ENCODE results near the gene EPHB4.
"Not testable (repeated sequence)": the region's sequence is repeated elsewhere in the genome, so short reads cannot be mapped to it uniquely, and the experiment has no call there.

EPHB4 gene

GRCh38 chr7:100864263-100864845 lies 37.0 kb upstream of the EPHB4 start:
- no peak for TF ChIP-seq JUND (IDR thresholded peaks at IDR 0.05; ENCODE audit: low read depth)
- no peak for DNase-seq (ENCODE audit: low read depth in 1 of 2, low spot score in 1 of 2)
- in situ Hi-C loops (cut with HindIII; ENCODE audit: low pct_unique_long_range_greater_than_20kb, low sequenced_read_pairs), result no loop called here

DNA sequence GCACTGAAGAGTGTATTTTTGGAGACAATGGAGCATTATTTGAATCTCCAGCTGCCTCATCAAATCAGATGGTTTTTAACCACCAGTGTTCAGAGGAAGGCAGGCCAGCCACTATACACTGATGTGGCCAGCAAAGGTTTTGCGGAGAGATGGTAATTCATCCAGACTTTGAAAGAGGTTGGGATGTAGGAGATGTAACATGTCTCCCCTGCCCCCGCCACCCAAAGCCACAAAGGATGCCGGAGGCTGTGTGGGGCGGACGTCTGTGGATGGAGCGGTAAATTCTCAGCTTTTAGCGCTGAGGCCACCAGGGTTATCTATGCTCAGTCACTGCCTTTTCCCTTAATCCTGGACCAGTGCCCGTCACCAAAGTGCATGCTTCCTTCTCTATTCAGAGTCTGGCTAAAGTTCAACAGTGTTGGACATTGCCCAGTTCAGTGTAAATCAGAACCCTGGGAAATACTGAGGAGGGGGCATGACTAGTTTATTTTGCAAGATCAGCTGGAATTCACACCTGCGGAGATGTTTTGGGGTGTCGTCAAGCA lies 36.2 kb upstream of the EPHB4 start:
- no peak for TF ChIP-seq JUND (IDR thresholded peaks at IDR 0.05; ENCODE audit: low read depth)
- in situ Hi-C loops (cut with HindIII; ENCODE audit: low pct_unique_long_range_greater_than_20kb, low sequenced_read_pairs), result no loop called here
- no peak for DNase-seq (ENCODE audit: low read depth in 1 of 2, low spot score in 1 of 2)

DNA sequence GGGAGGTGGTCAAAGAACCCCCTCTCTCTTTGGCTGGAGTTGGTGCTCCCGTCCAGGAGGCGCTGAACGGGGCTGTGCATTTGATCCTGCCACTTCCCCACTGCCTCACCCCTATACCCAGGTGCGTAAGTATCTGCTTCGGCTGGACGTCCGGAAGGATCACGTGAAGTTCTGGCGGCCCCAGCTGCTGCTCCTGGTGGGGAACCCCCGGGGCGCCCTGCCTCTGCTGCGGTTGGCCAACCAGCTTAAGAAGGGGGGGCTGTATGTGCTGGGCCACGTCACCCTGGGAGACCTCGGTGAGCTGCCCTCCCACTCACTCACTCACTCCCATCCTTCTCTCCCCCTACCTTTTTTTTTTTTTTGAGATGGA lies 34.3 kb upstream of the EPHB4 start:
- in situ Hi-C loops (cut with HindIII; ENCODE audit: low pct_unique_long_range_greater_than_20kb, low sequenced_read_pairs), result no loop called here
- DNase-seq (ENCODE audit: low read depth in 1 of 2, low spot score in 1 of 2), result no peak
- no peak for TF ChIP-seq JUND (IDR thresholded peaks at IDR 0.05; ENCODE audit: low read depth)

DNA sequence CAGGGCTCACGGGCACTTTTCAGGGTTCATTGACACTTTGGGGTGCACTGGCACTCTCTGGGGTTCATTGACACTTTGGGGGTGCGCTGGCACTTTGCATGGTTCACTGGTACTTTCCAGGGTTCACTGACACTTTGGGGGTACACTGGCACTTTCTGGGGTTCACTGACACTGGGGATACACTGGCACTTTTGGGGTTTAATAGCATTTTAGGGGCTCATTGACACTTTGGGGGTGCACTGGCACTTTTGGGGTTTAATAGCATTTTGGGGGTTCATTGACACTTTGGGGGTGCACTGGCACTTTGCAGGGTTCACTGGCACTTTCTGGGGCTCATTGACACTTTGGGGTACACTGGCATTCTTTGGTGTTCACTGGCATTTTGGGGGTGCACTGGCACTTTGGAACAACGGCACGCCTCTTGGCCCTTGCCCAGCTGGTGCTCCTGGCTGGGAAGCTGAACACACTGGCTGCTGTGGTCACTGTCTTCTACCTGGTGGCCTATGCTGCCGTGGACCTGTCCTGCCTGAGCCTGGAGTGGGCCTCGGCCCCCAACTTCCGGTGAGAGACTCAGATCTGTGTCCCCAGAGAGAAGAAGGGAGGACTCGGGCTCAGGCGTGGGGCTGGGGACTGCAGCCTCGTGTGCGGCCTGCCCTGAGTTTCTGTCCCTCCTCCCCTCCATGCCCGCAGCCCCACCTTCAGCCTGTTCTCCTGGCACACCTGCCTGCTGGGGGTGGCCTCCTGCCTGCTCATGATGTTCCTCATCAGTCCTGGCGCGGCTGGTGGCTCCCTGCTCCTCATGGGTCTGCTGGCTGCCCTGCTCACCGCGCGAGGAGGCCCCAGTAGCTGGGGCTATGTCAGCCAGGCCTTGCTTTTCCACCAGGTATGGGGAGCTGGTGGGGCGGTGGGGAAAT lies 33.6 kb upstream of the EPHB4 start:
- no peak for TF ChIP-seq JUND (IDR thresholded peaks at IDR 0.05; ENCODE audit: low read depth)
- no peak for DNase-seq (ENCODE audit: low read depth in 1 of 2, low spot score in 1 of 2)
- in situ Hi-C loops (cut with HindIII; ENCODE audit: low pct_unique_long_range_greater_than_20kb, low sequenced_read_pairs), result no loop called here

- in situ Hi-C loops (cut with HindIII; ENCODE audit: low pct_unique_long_range_greater_than_20kb, low sequenced_read_pairs), result no loop called here
- DNase-seq (ENCODE audit: low read depth in 1 of 2, low spot score in 1 of 2), result no peak
- TF ChIP-seq JUND (IDR thresholded peaks at IDR 0.05; ENCODE audit: low read depth), result no peak
Observed at GRCh38 chr7:100859856-100860255, 32.5 kb upstream of the EPHB4 start.

DNA sequence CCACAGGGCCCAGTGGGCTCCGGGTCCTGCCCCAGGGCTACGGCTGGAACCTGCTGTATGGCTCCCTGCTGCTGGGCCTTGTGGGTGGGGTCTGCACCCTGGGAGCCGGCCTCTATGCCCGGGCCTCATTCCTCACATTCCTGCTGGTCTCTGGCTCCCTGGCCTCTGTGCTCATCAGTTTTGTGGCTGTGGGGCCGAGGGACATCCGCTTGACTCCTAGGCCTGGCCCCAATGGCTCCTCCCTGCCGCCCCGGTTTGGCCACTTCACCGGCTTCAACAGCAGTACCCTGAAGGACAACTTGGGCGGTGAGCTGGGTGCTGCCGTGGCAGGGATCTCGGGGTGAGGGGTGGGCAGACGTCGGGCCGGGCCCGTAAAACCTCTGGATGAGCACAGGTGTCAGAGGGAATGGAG lies 29.6 kb upstream of the EPHB4 start:
- in situ Hi-C loops (cut with HindIII; ENCODE audit: low pct_unique_long_range_greater_than_20kb, low sequenced_read_pairs), result no loop called here
- no peak for DNase-seq (ENCODE audit: low read depth in 1 of 2, low spot score in 1 of 2)
- TF ChIP-seq JUND (IDR thresholded peaks at IDR 0.05; ENCODE audit: low read depth), result no peak

- in situ Hi-C loops (cut with HindIII; ENCODE audit: low pct_unique_long_range_greater_than_20kb, low sequenced_read_pairs), result no loop called here
- no peak for DNase-seq (ENCODE audit: low read depth in 1 of 2, low spot score in 1 of 2)
- no peak for TF ChIP-seq JUND (IDR thresholded peaks at IDR 0.05; ENCODE audit: low read depth)
Observed at GRCh38 chr7:100855515-100855914, 28.2 kb upstream of the EPHB4 start.

- in situ Hi-C loops (cut with HindIII; ENCODE audit: low pct_unique_long_range_greater_than_20kb, low sequenced_read_pairs); DNase-seq (ENCODE audit: low read depth in 1 of 2, low spot score in 1 of 2): not testable (repeated sequence)
Observed at GRCh38 chr7:100854899-100855298, 27.6 kb upstream of the EPHB4 start.

GRCh38 chr7:100854146-100854895 lies 27.0 kb upstream of the EPHB4 start:
- in situ Hi-C loops (cut with HindIII; ENCODE audit: low pct_unique_long_range_greater_than_20kb, low sequenced_read_pairs), result no loop called here

DNA sequence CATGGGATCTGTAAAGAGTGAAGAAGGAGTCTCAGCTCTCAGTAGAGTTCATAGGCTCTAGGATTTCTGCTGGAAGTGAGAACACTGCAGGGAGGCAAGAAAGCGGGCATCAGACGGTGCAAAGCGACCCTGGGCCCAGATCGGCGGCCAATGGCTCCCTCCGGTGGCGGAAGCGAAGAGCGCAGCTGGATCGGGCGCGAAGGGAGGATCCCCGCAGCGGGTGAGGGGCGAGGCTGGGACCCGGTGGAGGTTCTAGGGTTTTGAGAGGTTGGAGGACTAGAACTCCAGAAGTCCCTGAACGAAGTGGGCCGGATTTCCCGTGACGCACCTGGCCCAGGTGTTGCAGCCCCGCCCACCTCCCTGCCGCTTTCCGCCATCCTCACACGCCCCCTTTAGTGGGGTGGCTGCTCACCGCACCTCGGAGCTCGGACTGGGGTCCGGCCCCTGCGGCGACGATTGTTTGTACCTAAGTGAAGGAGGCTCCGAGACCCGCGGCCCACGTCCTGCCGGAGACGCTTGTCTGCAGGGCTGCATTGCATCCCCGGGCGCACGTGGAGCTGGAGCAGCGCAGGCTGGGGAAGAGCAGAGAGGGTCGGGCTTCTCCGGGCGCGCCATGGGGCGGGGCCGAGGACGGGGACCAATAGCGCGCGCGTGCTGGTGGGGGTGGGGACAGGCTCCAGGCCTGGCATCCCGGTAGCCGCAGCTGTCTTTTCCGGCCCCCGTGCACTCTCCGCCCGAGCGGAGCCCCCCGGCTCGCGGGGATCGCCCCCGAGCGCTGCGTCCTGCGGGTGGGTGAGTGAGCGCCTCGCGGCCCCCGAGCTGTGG lies 24.9 kb upstream of the EPHB4 start, which contains the start of gene SLC12A9:
SLC12A9 (plus strand) TSS at position 666 of the 825 bp plus-strand sequence. CDS start 1,485 bp downstream, outside the sequence.
- in situ Hi-C loops (cut with HindIII; ENCODE audit: low pct_unique_long_range_greater_than_20kb, low sequenced_read_pairs), result no loop called here
- peak; percentile 87 to 93 for DNase-seq (ENCODE audit: low read depth in 1 of 2, low spot score in 1 of 2)
- TF ChIP-seq JUND (IDR thresholded peaks at IDR 0.05; ENCODE audit: low read depth), result no peak

More at GRCh38 chr7:100854146-100854895, 27.0 kb upstream of the EPHB4 start:
- no peak for DNase-seq (ENCODE audit: low read depth in 1 of 2, low spot score in 1 of 2)
- TF ChIP-seq JUND (IDR thresholded peaks at IDR 0.05; ENCODE audit: low read depth), result no peak

DNA sequence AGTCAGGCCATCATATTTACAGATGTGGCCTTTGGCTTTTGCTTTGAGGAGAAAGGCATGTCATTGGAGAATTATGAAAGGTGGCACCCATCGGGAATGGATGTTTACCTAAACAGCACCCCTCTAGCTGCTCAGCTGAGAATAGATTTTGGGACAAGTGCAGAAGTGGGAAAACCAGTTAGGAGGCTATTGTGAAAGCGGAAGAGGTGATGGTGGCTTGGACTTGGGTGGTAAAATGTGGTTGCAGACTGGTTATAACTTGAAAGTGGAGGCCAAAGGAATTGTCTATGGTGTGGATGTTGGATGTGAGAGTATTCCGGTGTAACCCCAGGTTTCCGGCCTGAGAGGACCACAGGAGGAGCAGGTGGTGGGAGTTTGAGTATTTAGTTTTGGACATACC lies 20.0 kb upstream of the EPHB4 start:
- TF ChIP-seq JUND (IDR thresholded peaks at IDR 0.05; ENCODE audit: low read depth), result no peak
- no peak for DNase-seq (ENCODE audit: low read depth in 1 of 2, low spot score in 1 of 2)
- in situ Hi-C loops (cut with HindIII; ENCODE audit: low pct_unique_long_range_greater_than_20kb, low sequenced_read_pairs), result no loop called here
